A549 (cell line): Measurements from ENCODE around the gene PRELID3B. TPM values are rescaled to one million over a fixed set of nuclear protein-coding genes. Genes with fewer than 3 reads are reported as not detected.

Source experiments
- ATAC-seq, 2 experiments: fragments of 200-7000 bp in 1 of 2; fragments of >200 bp in 1 of 2; cut with Nextera tagmentation in 1 of 2; cut with Tn5 transposase in 1 of 2; 3 replicates each; pipeline versions ENCODE4 v1.8.0 to v1.9.1; 2018 to 2020; ENCODE audit warnings: mild to moderate bottlenecking in 1 of 2, moderate library complexity in 1 of 2
- CTCF ChIA-PET: fragments of 300-600 bp; sonication (Branson Sonifier 250); formaldehyde crosslinking; extraction: SDS; loops from one replicate; lab custom pipeline; 2021; ENCODE audit warnings: antibody characterized with exemption, inconsistent platforms; lab: Yijun Ruan, JAX
- POLR2A ChIA-PET: fragments of 350-600 bp; formaldehyde crosslinking; extraction: SDS; loops from one replicate; lab custom pipeline; 2021; ENCODE audit warnings: antibody characterized with exemption, inconsistent platforms; lab: Yijun Ruan, JAX
- DNase-seq, 2 experiments: peaks; one replicate each; pipeline versions ENCODE4 v3.0.0 to v3.0.0-alpha.2; 2011 to 2016; ENCODE audit warnings: low read depth in 1 of 2, low spot score in 1 of 2
- FAIRE-seq: peaks from 2 replicates; lab custom pipeline; 2011; peaks lifted over from hg19 to GRCh38; lab: Jason Lieb, UNC
- H3K27ac ChIP-seq, 2 experiments: fragments of >200 bp; sonication (Bioruptor Twin); formaldehyde crosslinking; 3 replicates each; pipeline ENCODE4 v1.5.1; 2016 to 2017
- H3K4me1 ChIP-seq: fragments of >200 bp; sonication (Bioruptor Twin); formaldehyde crosslinking; 3 replicates; pipeline ENCODE4 v1.6.1; 2016
- H3K4me2 ChIP-seq: fragments of >200 bp; sonication (Bioruptor Twin); formaldehyde crosslinking; 3 replicates; pipeline ENCODE4 v1.6.1; 2016
- H3K4me3 ChIP-seq: fragments of >200 bp; sonication (Bioruptor Twin); formaldehyde crosslinking; 3 replicates; pipeline ENCODE4 v1.5.1; 2016
- H3K9me3 ChIP-seq: fragments of >200 bp; sonication (Bioruptor Twin); formaldehyde crosslinking; 3 replicates; pipeline ENCODE4 v1.6.1; 2016
- CHD4 ChIP-seq: fragments of 200-600 bp; sonication (generic); IDR thresholded peaks from 2 replicates; pipeline ENCODE4 v1.6.1; 2016; ENCODE audit warnings: antibody characterized with exemption, mild to moderate bottlenecking, borderline replicate concordance
- ESRRA ChIP-seq: fragments of 150-350 bp; IDR thresholded peaks from 2 replicates; pipeline ENCODE4 v1.6.1; 2014; ENCODE audit warnings: mild to moderate bottlenecking, low read length, borderline replicate concordance
- FOSB ChIP-seq: fragments of 250-450 bp; sonication (Bioruptor Pico); IDR thresholded peaks from 2 replicates; pipeline ENCODE4 v1.5.0; 2020; ENCODE audit warnings: mild to moderate bottlenecking, moderate library complexity
- FOSL2 ChIP-seq, 2 experiments: fragments of 450-650 bp in 1 of 2; fragments of >200 bp in 1 of 2; sonication (Bioruptor Twin) in 1 of 2; formaldehyde crosslinking; IDR thresholded peaks; 2 replicates each; pipeline versions ENCODE4 v1.5.0 to v1.6.1; 2016 to 2020; ENCODE audit warnings: mild to moderate bottlenecking in 1 of 2, moderate library complexity in 1 of 2
- HOXA7 ChIP-seq: fragments of 250-450 bp; sonication (Bioruptor Pico); IDR thresholded peaks from 2 replicates; pipeline ENCODE4 v1.5.0; 2020; ENCODE audit warnings: mild to moderate bottlenecking, moderate library complexity
- HOXB5 ChIP-seq: fragments of 250-450 bp; sonication (Bioruptor Pico); IDR thresholded peaks from 2 replicates; pipeline ENCODE4 v1.5.0; 2020; ENCODE audit warnings: mild to moderate bottlenecking, moderate library complexity
- KDM1A ChIP-seq: fragments of 200-600 bp; sonication (generic); IDR thresholded peaks from 2 replicates; pipeline ENCODE4 v1.6.1; 2016; ENCODE audit warnings: low read depth, mild to moderate bottlenecking
- KDM5A ChIP-seq: fragments of 200-600 bp; sonication (generic); IDR thresholded peaks from 2 replicates; pipeline ENCODE4 v1.6.1; 2016; ENCODE audit warnings: antibody characterized with exemption, mild to moderate bottlenecking
- MAFK ChIP-seq: fragments of 450-650 bp; IDR thresholded peaks from 2 replicates; pipeline ENCODE4 v1.6.1; 2014; ENCODE audit not compliant: partially characterized antibody
- RNF2 ChIP-seq: fragments of 200-600 bp; sonication (generic); IDR thresholded peaks from 2 replicates; pipeline ENCODE4 v1.6.1; 2016; ENCODE audit warnings: low read depth, mild to moderate bottlenecking, antibody characterized with exemption, moderate library complexity, borderline replicate concordance
- SREBF2 ChIP-seq: fragments of 450-650 bp; IDR thresholded peaks from 2 replicates; pipeline ENCODE4 v1.6.1; 2014; ENCODE audit warnings: mild to moderate bottlenecking, moderate library complexity
- TFCP2L1 ChIP-seq: fragments of 250-450 bp; sonication (Bioruptor Pico); IDR thresholded peaks from 2 replicates; pipeline ENCODE4 v1.5.0; 2021; ENCODE audit warnings: mild to moderate bottlenecking
- TP53 ChIP-seq: fragments of 250-450 bp; sonication (Bioruptor Pico); IDR thresholded peaks from 2 replicates; pipeline ENCODE4 v1.5.0; 2021; ENCODE audit warnings: mild to moderate bottlenecking, moderate library complexity
- ZC3H11A ChIP-seq: fragments of 450-650 bp; IDR thresholded peaks from 2 replicates; pipeline ENCODE4 v1.6.1; 2014; ENCODE audit warnings: antibody characterized with exemption, mild to moderate bottlenecking
- ZNF302 ChIP-seq: fragments of 250-450 bp; sonication (Bioruptor Pico); IDR thresholded peaks from 2 replicates; pipeline ENCODE4 v1.9.0; 2021; ENCODE audit warnings: inconsistent platforms, mild to moderate bottlenecking, moderate library complexity
- ZSCAN20 ChIP-seq: fragments of 250-450 bp; sonication (Bioruptor Pico); IDR thresholded peaks from 2 replicates; pipeline ENCODE4 v1.8.0; 2022; ENCODE audit warnings: mild to moderate bottlenecking, moderate library complexity
- WGBS: methylation state at CpG from one replicate; pipeline ENCODE4 v1.1.6; 2017; ENCODE audit errors: missing lambda C conversion rate; 5-methylcytosine and 5-hydroxymethylcytosine counted together
- polyA plus RNA-seq, 4 experiments: library from polyadenylated mRNA; depleted of rRNA in 3 of 4; stranded (reverse); fragments of >200 nt; fragmentation: RNase III in 1 of 4; extraction: RNeasy Plus Mini Kit Qiagen cat#74134 plus additional on column Dnase treatment in 1 of 4; gene quantifications; 2 replicates in 3 of 4; 3 replicates in 1 of 4; pipeline ENCODE4 v1.2.3, GENCODE V29; 2011 to 2017
- TF ChIP-seq, protein P1 (sequence below): fragments of 450-650 bp; IDR thresholded peaks from 2 replicates; pipeline ENCODE4 v1.6.1; 2014; ENCODE audit warnings: antibody characterized with exemption
- TF ChIP-seq, protein P2 (sequence below): fragments of 200-600 bp; sonication (generic); IDR thresholded peaks from 2 replicates; pipeline ENCODE4 v1.6.1; 2016; ENCODE audit warnings: antibody characterized with exemption, mild to moderate bottlenecking, moderate library complexity
- TF ChIP-seq, protein P3 (sequence below): IDR thresholded peaks from 2 replicates; pipeline ENCODE4 v1.6.1; 2012
- TF ChIP-seq, protein P4 (sequence below): fragments of >200 bp; sonication (Bioruptor Twin); formaldehyde crosslinking; IDR thresholded peaks from 3 replicates; pipeline ENCODE4 v1.5.1; 2016

Gene PRELID3B
- polyA plus RNA-seq, 2 of the 4 experiments (the other 2 are of a cell fraction) = 85.6 to 143 TPM

DNA sequence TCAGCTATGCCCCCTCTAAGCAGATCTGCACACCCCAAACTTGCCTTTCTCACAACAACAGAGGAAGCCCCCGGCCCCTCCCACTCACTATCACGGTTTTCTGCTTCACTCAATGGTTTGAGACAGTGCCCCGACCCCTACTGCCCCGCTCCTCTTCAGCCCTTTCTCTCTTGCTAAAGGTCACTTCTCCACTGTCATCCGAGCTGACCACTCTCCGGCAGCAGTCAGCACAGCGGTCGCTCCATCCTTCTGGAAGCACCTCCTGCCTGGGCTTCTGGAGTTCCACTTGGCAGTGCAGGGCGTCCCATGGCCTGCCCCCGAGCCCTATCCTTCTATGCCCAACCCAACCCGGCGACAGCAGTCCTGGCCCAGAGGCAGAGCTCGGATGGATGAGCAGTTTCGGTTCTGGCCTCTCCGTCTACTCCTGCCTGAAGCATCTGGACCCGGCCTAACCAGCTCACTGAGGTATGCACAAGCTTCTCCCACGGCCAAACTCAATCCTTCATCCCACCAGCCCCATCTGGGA lies 39.6 kb downstream of the PRELID3B start:
- Histone ChIP-seq H3K4me2 (no peak overlapping the region), H3K4me3 (no peak overlapping the region), H3K4me1 (peaks cover 21% of the 10 kb centered on the region), H3K27ac (no peak overlapping the region), H3K9me3 (no peaks in the 10 kb centered on the region)
- TF ChIP-seq ZSCAN20 (CRISPR knock-in tag) (no peak), ZC3H11A (no peak), ZNF302 (CRISPR knock-in tag) (no peak), TP53 (CRISPR knock-in tag) (no peak), SREBF2 (no peak), HOXB5 (CRISPR knock-in tag) (no peak)
- WGBS = 89% methylated on average over 14 of the region's 17 CpGs
- FAIRE-seq (no peak), ATAC-seq (no peak), DNase-seq (no peak)
- ChIA-PET POLR2A (no interaction called here), CTCF (no interaction called here)

DNA sequence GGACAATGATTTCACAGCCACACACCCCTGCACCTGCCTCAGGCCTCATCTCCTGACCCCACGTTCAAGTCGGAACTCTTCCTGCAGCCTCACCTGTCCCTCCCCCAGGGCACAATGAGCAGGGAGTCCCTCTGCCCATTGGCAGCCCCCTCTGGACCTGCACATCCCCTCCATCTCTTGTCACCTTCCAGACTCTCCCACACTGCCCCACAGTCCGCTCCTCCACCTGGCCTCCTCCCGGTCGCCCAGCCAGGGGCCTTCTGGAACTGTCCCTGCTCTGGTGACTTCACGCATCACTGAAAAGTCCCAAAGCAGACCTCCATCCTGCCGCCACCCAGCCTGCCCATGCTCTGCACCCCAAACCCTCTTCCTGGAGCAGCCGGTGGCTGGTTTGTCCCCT lies 40.2 kb downstream of the PRELID3B start:
- Histone ChIP-seq H3K4me2 (no peak overlapping the region), H3K9me3 (no peaks in the 10 kb centered on the region), H3K4me3 (no peak overlapping the region), H3K27ac (no peak overlapping the region), H3K4me1 (peaks cover 16% of the 10 kb centered on the region)
- TF ChIP-seq, protein P1, sequence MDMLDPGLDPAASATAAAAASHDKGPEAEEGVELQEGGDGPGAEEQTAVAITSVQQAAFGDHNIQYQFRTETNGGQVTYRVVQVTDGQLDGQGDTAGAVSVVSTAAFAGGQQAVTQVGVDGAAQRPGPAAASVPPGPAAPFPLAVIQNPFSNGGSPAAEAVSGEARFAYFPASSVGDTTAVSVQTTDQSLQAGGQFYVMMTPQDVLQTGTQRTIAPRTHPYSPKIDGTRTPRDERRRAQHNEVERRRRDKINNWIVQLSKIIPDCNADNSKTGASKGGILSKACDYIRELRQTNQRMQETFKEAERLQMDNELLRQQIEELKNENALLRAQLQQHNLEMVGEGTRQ = no peak
- no peak for TF ChIP-seq KDM1A
- TF ChIP-seq CHD4 = no peak
- TF ChIP-seq MAFK = no peak
- TF ChIP-seq FOSL2 (IDR thresholded peaks at IDR 0.05) = no peak
- no peak for TF ChIP-seq FOSL2 (CRISPR knock-in tag; IDR thresholded peaks at IDR 0.05)
- no peak for TF ChIP-seq RNF2
- no peak for TF ChIP-seq ZSCAN20 (CRISPR knock-in tag)
- no peak for TF ChIP-seq ESRRA
- TF ChIP-seq ZC3H11A = no peak
- no peak for FAIRE-seq
- POLR2A ChIA-PET = no interaction called here
- DNase-seq = no peak
- WGBS = 93% methylated on average over 7 of the region's 8 CpGs
- ATAC-seq = no peak
- CTCF ChIA-PET = no interaction called here

DNA sequence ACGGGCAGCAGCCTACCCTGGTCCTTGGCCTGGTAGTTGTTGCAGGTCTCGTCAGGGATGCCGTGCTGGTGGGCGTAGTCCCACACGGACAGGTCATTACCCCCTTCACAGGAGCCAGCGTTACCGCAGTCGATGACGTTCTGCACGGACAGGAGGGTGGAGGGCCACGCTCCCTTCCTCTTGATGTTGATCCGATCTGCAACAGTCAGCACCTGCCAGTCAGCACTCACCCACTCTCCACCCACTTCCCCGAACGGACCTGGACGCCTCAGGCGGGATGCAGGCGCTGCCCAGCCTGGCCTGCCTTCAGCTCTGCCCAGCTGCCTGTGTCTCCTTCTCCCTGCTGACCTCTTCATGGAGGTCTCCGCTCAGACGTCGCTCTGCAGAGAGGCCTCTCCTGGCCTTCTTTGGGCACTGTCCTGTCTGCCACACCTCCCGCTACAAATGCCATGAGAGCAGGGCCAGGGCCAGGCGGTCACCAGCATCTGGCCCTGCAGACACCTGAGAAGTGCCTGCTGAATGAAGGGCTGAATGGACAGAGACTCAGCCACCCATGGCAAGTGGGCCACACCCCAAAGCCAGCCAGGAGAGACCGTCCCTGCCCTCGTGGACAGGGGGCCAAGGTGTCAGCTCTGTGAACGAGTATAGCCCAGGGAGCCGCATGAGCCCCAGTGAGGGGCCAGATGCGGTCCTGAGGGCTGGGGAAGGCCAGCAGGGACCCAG lies 41.0 kb downstream of the PRELID3B start:
- CTCF ChIA-PET = no interaction called here
- Histone ChIP-seq H3K27ac (no peak overlapping the region), H3K4me2 (no peak overlapping the region), H3K4me1 (peaks cover 16% of the 10 kb centered on the region), H3K9me3 (no peaks in the 10 kb centered on the region), H3K4me3 (no peak overlapping the region)
- TF ChIP-seq CHD4 = no peak
- TF ChIP-seq, protein P2, sequence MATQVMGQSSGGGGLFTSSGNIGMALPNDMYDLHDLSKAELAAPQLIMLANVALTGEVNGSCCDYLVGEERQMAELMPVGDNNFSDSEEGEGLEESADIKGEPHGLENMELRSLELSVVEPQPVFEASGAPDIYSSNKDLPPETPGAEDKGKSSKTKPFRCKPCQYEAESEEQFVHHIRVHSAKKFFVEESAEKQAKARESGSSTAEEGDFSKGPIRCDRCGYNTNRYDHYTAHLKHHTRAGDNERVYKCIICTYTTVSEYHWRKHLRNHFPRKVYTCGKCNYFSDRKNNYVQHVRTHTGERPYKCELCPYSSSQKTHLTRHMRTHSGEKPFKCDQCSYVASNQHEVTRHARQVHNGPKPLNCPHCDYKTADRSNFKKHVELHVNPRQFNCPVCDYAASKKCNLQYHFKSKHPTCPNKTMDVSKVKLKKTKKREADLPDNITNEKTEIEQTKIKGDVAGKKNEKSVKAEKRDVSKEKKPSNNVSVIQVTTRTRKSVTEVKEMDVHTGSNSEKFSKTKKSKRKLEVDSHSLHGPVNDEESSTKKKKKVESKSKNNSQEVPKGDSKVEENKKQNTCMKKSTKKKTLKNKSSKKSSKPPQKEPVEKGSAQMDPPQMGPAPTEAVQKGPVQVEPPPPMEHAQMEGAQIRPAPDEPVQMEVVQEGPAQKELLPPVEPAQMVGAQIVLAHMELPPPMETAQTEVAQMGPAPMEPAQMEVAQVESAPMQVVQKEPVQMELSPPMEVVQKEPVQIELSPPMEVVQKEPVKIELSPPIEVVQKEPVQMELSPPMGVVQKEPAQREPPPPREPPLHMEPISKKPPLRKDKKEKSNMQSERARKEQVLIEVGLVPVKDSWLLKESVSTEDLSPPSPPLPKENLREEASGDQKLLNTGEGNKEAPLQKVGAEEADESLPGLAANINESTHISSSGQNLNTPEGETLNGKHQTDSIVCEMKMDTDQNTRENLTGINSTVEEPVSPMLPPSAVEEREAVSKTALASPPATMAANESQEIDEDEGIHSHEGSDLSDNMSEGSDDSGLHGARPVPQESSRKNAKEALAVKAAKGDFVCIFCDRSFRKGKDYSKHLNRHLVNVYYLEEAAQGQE = no peak
- no peak for TF ChIP-seq KDM5A
- no peak for TF ChIP-seq TFCP2L1 (CRISPR knock-in tag)
- no peak for TF ChIP-seq HOXA7 (CRISPR knock-in tag)
- TF ChIP-seq, protein P3, sequence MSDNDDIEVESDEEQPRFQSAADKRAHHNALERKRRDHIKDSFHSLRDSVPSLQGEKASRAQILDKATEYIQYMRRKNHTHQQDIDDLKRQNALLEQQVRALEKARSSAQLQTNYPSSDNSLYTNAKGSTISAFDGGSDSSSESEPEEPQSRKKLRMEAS = no peak
- TF ChIP-seq FOSB (CRISPR knock-in tag) = no peak
- no peak for TF ChIP-seq MAFK
- TF ChIP-seq, protein P4, sequence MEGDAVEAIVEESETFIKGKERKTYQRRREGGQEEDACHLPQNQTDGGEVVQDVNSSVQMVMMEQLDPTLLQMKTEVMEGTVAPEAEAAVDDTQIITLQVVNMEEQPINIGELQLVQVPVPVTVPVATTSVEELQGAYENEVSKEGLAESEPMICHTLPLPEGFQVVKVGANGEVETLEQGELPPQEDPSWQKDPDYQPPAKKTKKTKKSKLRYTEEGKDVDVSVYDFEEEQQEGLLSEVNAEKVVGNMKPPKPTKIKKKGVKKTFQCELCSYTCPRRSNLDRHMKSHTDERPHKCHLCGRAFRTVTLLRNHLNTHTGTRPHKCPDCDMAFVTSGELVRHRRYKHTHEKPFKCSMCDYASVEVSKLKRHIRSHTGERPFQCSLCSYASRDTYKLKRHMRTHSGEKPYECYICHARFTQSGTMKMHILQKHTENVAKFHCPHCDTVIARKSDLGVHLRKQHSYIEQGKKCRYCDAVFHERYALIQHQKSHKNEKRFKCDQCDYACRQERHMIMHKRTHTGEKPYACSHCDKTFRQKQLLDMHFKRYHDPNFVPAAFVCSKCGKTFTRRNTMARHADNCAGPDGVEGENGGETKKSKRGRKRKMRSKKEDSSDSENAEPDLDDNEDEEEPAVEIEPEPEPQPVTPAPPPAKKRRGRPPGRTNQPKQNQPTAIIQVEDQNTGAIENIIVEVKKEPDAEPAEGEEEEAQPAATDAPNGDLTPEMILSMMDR = no peak
- TF ChIP-seq KDM1A = no peak
- POLR2A ChIA-PET = interaction anchor here (0.7 kb wide), 1 partner anchor 21 kb away, joined by 5 read pairs; no protein-coding TSS in a partner anchor
- 98% methylated on average over 20 of the region's 27 CpGs for WGBS
- no peak for FAIRE-seq
- no peak for ATAC-seq
- no peak for DNase-seq
